Peyer's patch (tissue), 4 donors: ENCODE data around the gene IGFBP7.

Experiments
- CTCF ChIP-seq, 6 experiments: fragments of 450-650 bp in 4 of 6; fragments of 200-600 bp in 2 of 6; sonication (generic) in 1 of 6; IDR thresholded peaks; one replicate each; pipeline ENCODE4 v1.5.1; 2017 to 2019; ENCODE audit warnings: antibody characterized with exemption in 6 of 6, mild to moderate bottlenecking in 3 of 6, moderate library complexity in 1 of 6
- POLR2A ChIP-seq, 2 donors: fragments of 450-650 bp; IDR thresholded peaks; one replicate each; pipeline ENCODE4 v1.5.1; 2017; ENCODE audit warnings: antibody characterized with exemption in 2 of 2, mild to moderate bottlenecking in 2 of 2, moderate library complexity in 2 of 2

- TF ChIP-seq CTCF (IDR thresholded peaks at IDR 0.05) (no peak), POLR2A (IDR thresholded peaks at IDR 0.05) (no peak)
Measured at GRCh38 chr4:57071326-57071725, 38.9 kb downstream of the IGFBP7 start.
